NB4 (cell line): ENCODE results near the gene MAMDC4.

Experiments used
- DNase-seq: peaks from one replicate; pipeline ENCODE4 v3.0.0; 2010; ENCODE audit warnings: low read depth
- H3K4me3 ChIP-seq: one replicate; pipeline ENCODE4 v1.5.1; 2011; ENCODE audit warnings: mild to moderate bottlenecking, low read depth, low read length, moderate library complexity
- MAX ChIP-seq: IDR thresholded peaks from 2 replicates; pipeline ENCODE4 v1.6.1; 2011; ENCODE audit warnings: low read depth, low read length
- MYC ChIP-seq: IDR thresholded peaks from 2 replicates; pipeline ENCODE4 v1.6.1; 2011; ENCODE audit warnings: low read depth, low read length
- POLR2A ChIP-seq: IDR thresholded peaks from 2 replicates; pipeline ENCODE4 v1.6.1; 2011; ENCODE audit warnings: mild to moderate bottlenecking; ENCODE audit not compliant: insufficient read length; ENCODE audit errors: extremely low read depth
- TF ChIP-seq, protein P1 (sequence below): IDR thresholded peaks from one replicate; pipeline ENCODE4 v1.5.1; 2012; ENCODE audit warnings: low read depth, low read length

The MAMDC4 gene

GRCh38 chr9:136824496-136825225 lies 27.5 kb upstream of the MAMDC4 start:
- no peak overlapping the region for H3K4me3 ChIP-seq

GRCh38 chr9:136825295-136826187 lies 26.6 kb upstream of the MAMDC4 start:
- H3K4me3 ChIP-seq: no peak overlapping the region
- TF ChIP-seq, protein P1, sequence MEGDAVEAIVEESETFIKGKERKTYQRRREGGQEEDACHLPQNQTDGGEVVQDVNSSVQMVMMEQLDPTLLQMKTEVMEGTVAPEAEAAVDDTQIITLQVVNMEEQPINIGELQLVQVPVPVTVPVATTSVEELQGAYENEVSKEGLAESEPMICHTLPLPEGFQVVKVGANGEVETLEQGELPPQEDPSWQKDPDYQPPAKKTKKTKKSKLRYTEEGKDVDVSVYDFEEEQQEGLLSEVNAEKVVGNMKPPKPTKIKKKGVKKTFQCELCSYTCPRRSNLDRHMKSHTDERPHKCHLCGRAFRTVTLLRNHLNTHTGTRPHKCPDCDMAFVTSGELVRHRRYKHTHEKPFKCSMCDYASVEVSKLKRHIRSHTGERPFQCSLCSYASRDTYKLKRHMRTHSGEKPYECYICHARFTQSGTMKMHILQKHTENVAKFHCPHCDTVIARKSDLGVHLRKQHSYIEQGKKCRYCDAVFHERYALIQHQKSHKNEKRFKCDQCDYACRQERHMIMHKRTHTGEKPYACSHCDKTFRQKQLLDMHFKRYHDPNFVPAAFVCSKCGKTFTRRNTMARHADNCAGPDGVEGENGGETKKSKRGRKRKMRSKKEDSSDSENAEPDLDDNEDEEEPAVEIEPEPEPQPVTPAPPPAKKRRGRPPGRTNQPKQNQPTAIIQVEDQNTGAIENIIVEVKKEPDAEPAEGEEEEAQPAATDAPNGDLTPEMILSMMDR: no peak
- TF ChIP-seq MYC (no peak), MAX (no peak), POLR2A (no peak)
- no peak for DNase-seq

More at GRCh38 chr9:136824496-136825225, 27.5 kb upstream of the MAMDC4 start:
- DNase-seq: no peak
- TF ChIP-seq MYC: no peak

DNA sequence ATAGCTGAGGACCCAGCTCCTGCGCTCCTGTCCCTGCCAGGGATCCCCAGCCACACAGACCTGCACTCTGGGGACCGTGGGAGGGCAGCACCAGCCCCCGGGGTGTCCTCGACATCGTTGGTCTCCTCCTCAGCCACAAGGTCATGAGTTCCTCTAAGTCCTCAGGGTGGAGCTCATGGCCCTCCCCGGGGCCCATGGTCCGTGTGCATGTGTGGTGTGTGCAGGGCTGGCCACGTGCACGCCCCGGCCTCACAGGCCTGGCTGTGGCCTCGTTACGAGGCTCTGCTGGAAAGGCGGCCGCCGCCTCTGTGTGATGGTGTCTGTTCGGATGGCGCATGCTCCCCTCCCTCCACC lies 26.0 kb upstream of the MAMDC4 start:
- TF ChIP-seq, protein P1: no peak
- TF ChIP-seq MAX (no peak), POLR2A (no peak), MYC (no peak)
- no peak for DNase-seq
- H3K4me3 ChIP-seq: no peak overlapping the region

GRCh38 chr9:136826703-136827582 lies 25.2 kb upstream of the MAMDC4 start:
- no peak overlapping the region for H3K4me3 ChIP-seq
- DNase-seq: no peak
- TF ChIP-seq, protein P1: no peak

DNA sequence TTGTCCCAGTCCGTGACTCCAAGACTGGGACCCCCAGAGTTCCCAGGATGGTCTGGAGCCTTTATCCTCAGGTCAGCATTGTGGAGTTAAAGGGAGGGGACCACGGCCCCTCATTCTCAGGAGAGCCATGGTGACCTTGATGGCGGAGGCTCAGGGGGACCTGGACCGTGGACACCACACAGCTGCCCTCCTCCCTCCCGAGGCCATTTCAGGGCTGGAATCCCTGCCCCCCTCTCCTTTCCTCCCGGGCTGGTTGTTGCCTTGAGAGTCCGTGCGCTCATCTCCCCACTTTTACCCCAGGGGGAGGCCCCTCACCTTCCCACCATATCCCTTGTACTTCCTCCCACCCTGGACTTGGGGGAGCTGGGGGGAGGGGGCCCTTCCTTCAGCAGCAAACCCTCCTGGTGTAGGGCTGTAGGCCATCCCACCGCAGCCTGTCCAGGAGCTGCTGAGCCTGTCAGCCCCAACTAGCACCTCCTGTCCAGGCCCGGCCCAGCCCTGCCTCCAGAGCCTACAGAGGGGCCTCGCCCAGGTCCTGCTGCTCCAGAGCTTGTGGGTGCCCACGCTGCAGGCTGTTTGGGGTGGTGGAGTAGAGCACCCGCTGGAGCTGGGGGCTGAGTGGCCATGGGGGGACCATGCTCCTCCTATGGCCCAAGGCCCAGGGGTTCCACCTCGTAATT lies 24.2 kb upstream of the MAMDC4 start:
- DNase-seq: no peak
- no peak overlapping the region for H3K4me3 ChIP-seq
- TF ChIP-seq POLR2A (no peak), MAX (no peak)
- TF ChIP-seq, protein P1: no peak
